NOMO-1 treated with DMSO at 0.1 percent for 48 hours (cell line): ENCODE measurements around the gene OR2T29.
"Not testable (repeated sequence)": the region's sequence is repeated elsewhere in the genome, so short reads cannot be mapped to it uniquely, and the experiment has no call there.

Experiments used
- DNase-seq: peaks from one replicate; lab custom pipeline; 2025; ENCODE audit not compliant: unreplicated experiment; lab: John Stamatoyannopoulos, UW

Gene OR2T29

GRCh38 chr1:248521856-248522255, 40.7 kb downstream of the OR2T29 start:
- no peak for DNase-seq

GRCh38 chr1:248510217-248510616, 52.4 kb downstream of the OR2T29 start:
- DNase-seq: not testable (repeated sequence)

- not testable (repeated sequence) for DNase-seq
These were observed 54.8 kb downstream of the OR2T29 start, which contains the start of gene OR2G6 for GRCh38 chr1:248507773-248508172. Gene OR2G6, plus strand, starts transcription at chr1:248508073. Its CDS starts 13,574 bp downstream, at chr1:248521647.
